HepG2 (cell line): Measurements from ENCODE around the gene EPM2A. TPM values are rescaled to one million over a fixed set of nuclear protein-coding genes. Genes with fewer than 3 reads are reported as not detected.

Experiments
- ATAC-seq: fragments of 200-7000 bp; cut with Tn5 transposase; 3 replicates; pipeline ENCODE4 v1.9.1; 2020; ENCODE audit warnings: mild to moderate bottlenecking, moderate library complexity
- BruUV-seq: library from RNA; stranded (reverse); fragments of 400-500 nt; replicated peaks from 2 replicates; lab custom pipeline; 2021; lab: Mats Ljungman, UMichigan
- CTCF ChIA-PET: fragments of 300-600 bp; formaldehyde crosslinking; extraction: SDS; loops from one replicate; lab custom pipeline; 2021; ENCODE audit warnings: low total read pairs, inconsistent platforms, low intra/inter-chr PET ratio; lab: Yijun Ruan, JAX
- POLR2A ChIA-PET: fragments of 350-600 bp; sonication (Branson Sonifier 250); formaldehyde crosslinking; loops from one replicate; lab custom pipeline; 2020; ENCODE audit warnings: antibody characterized with exemption, inconsistent platforms; lab: Yijun Ruan, JAX
- DNase-seq: peaks from one replicate; pipeline ENCODE4 v3.0.0-alpha.2; 2015; ENCODE audit warnings: low spot score
- FAIRE-seq: peaks from 3 replicates; lab custom pipeline; 2011; peaks lifted over from hg19 to GRCh38; lab: Jason Lieb, UNC
- H2AFZ ChIP-seq: one replicate; pipeline ENCODE4 v1.6.1; 2011; ENCODE audit warnings: low read length, inconsistent platforms
- H3K27ac ChIP-seq: fragments of 300-600 bp; 3 replicates; pipeline ENCODE4 v1.8.0; 2011; ENCODE audit warnings: mixed run types, mild to moderate bottlenecking, mixed read lengths, low read length, inconsistent platforms; ENCODE audit not compliant: insufficient read depth; ENCODE audit errors: extremely low read length
- H3K27me3 ChIP-seq, 2 experiments: fragments of 200-600 bp in 1 of 2; 2 replicates in 1 of 2; 3 replicates in 1 of 2; pipeline versions ENCODE4 v1.6.0 to v1.8.0; 2011; ENCODE audit warnings: low read length in 2 of 2, mild to moderate bottlenecking in 2 of 2, moderate library complexity in 2 of 2, inconsistent platforms in 1 of 2; ENCODE audit not compliant: insufficient read depth in 2 of 2, control insufficient read depth in 1 of 2
- H3K36me3 ChIP-seq, 2 experiments: fragments of 200-600 bp in 1 of 2; replicated peaks in 1 of 2; 2 replicates in 1 of 2; 3 replicates in 1 of 2; pipeline versions ENCODE4 v1.5.1 to v1.8.0; 2011; ENCODE audit warnings: low read length in 2 of 2, inconsistent platforms in 1 of 2; ENCODE audit not compliant: insufficient read depth in 2 of 2, control insufficient read depth in 1 of 2
- H3K4me1 ChIP-seq: 2 replicates; pipeline ENCODE4 v1.5.1; 2012; ENCODE audit warnings: low read length, inconsistent platforms; ENCODE audit not compliant: insufficient read depth
- H3K4me2 ChIP-seq: 2 replicates; pipeline ENCODE4 v1.6.0; 2011; ENCODE audit warnings: low read depth, low read length, inconsistent platforms
- H3K4me3 ChIP-seq, 3 experiments: fragments of 200-600 bp in 1 of 3; sonication (generic), shearing (Covaris generic) in 1 of 3; replicated peaks in 1 of 3; 2 replicates each; pipeline ENCODE4 v1.5.1; 2011 to 2016; ENCODE audit warnings: low read length in 3 of 3, inconsistent platforms in 2 of 3, low read depth in 2 of 3, mild to moderate bottlenecking in 2 of 3, control low read depth in 1 of 3, mixed read lengths in 1 of 3; ENCODE audit not compliant: insufficient read depth in 1 of 3
- H3K79me2 ChIP-seq: one replicate; pipeline ENCODE4 v1.6.1; 2011; ENCODE audit warnings: low read length, inconsistent platforms; ENCODE audit not compliant: insufficient read depth
- H3K9ac ChIP-seq: 2 replicates; pipeline ENCODE4 v1.6.0; 2011; ENCODE audit warnings: mild to moderate bottlenecking, low read depth, low read length, inconsistent platforms; ENCODE audit not compliant: insufficient read depth
- H3K9me3 ChIP-seq: 2 replicates; pipeline ENCODE4 v1.5.1; 2012; ENCODE audit warnings: mild to moderate bottlenecking, low read length
- H4K20me1 ChIP-seq: 2 replicates; pipeline ENCODE4 v1.6.0; 2011; ENCODE audit warnings: inconsistent platforms, mild to moderate bottlenecking, low read length, moderate library complexity; ENCODE audit not compliant: insufficient read depth
- FOXM1 ChIP-seq: sonication (generic); formaldehyde crosslinking; IDR thresholded peaks from 2 replicates; pipeline ENCODE4 v1.5.0; 2020; ENCODE audit warnings: missing genetic modification reagents
- GATAD1 ChIP-seq: IDR thresholded peaks from 2 replicates; pipeline ENCODE4 v1.6.1; 2016; ENCODE audit warnings: missing genetic modification reagents, missing compliant biosample characterization
- GPN1 ChIP-seq: sonication (generic); formaldehyde crosslinking; IDR thresholded peaks from 2 replicates; pipeline ENCODE4 v1.5.1; 2020; ENCODE audit warnings: missing genetic modification reagents, borderline replicate concordance
- SIN3A ChIP-seq: IDR thresholded peaks from 2 replicates; pipeline ENCODE4 v1.6.1; 2011; ENCODE audit warnings: low read depth, mild to moderate bottlenecking, control low read depth, low read length, borderline replicate concordance
- SMARCC2 ChIP-seq: fragments of 450-650 bp; IDR thresholded peaks from 2 replicates; pipeline ENCODE4 v1.6.1; 2017; ENCODE audit warnings: antibody characterized with exemption, mild to moderate bottlenecking
- ZBTB25 ChIP-seq: IDR thresholded peaks from 2 replicates; pipeline ENCODE4 v1.6.1; 2018; ENCODE audit warnings: missing genetic modification reagents
- ZMYM4 ChIP-seq: sonication (generic); formaldehyde crosslinking; IDR thresholded peaks from 2 replicates; pipeline ENCODE4 v1.8.1; 2023; ENCODE audit warnings: mild to moderate bottlenecking, missing genetic modification reagents
- ZNF138 ChIP-seq: sonication (generic); formaldehyde crosslinking; IDR thresholded peaks from 2 replicates; pipeline ENCODE4 v1.5.0; 2020; ENCODE audit warnings: mild to moderate bottlenecking, low read depth, missing genetic modification reagents
- ZNF275 ChIP-seq: sonication (generic); formaldehyde crosslinking; IDR thresholded peaks from 2 replicates; pipeline ENCODE4 v1.8.0; 2022; ENCODE audit warnings: missing genetic modification reagents, mild to moderate bottlenecking, inconsistent platforms, borderline replicate concordance
- ZSCAN5A ChIP-seq: sonication (generic); formaldehyde crosslinking; IDR thresholded peaks from 2 replicates; pipeline ENCODE4 v1.8.0; 2022; ENCODE audit warnings: mild to moderate bottlenecking, missing genetic modification reagents, borderline replicate concordance
- WGBS: methylation state at CpG from one replicate; pipeline ENCODE4 v1.1.6; 2017; ENCODE audit warnings: low lambda C conversion rate; 5-methylcytosine and 5-hydroxymethylcytosine counted together
- in situ Hi-C: cut with HindIII; loops from 2 replicates; pipeline ENCODE4 v1.10.0; 2017; ENCODE audit warnings: low pct_unique_long_range_greater_than_20kb; ENCODE audit not compliant: extremely low pct_ligation_motif_present
- intact Hi-C: fragments of 100-400 bp; cut with micrococcal nuclease; formaldehyde crosslinking; loops from one replicate; pipeline ENCODE4 v1.10.0; 2022; ENCODE audit not compliant: unreplicated experiment
- polyA plus RNA-seq, 8 experiments: library from polyadenylated mRNA; depleted of rRNA in 3 of 8; stranded (reverse) in 7 of 8; unstranded in 1 of 8; fragments of >200 nt; fragmentation: Illumina TruSeq in 4 of 8; extraction: Trizol in 4 of 8; gene quantifications; 2 replicates each; pipeline versions ENCODE4 v1.2.1 to v1.2.3, GENCODE V29; 2011 to 2016; ENCODE audit warnings: low read depth in 4 of 8, missing spikeins in 1 of 8, mixed read lengths in 1 of 8; ENCODE audit not compliant: insufficient read depth in 1 of 8
- total RNA-seq, 5 experiments: library from RNA; depleted of rRNA; stranded (reverse); fragments of >200 nt; fragmentation: Illumina TruSeq; extraction: Trizol; gene quantifications; 2 replicates each; pipeline ENCODE4 v1.2.3, GENCODE V29; 2016; ENCODE audit warnings: low read depth in 1 of 5

The EPM2A gene
- total and polyA plus RNA-seq, 2 of the 13 experiments (the other 11 are each of a cell fraction or from before 2014, with no cell fraction given), result 4.6 to 9.2 TPM

GRCh38 chr6:145713773-145714172, 21.5 kb downstream of the EPM2A start:
- POLR2A ChIA-PET, result no interaction called here
- Histone ChIP-seq H2AFZ (no peak overlapping the region), H3K27me3 (no peaks in the 10 kb centered on the region), H3K4me3 (no peak overlapping the region), H3K79me2 (no peaks in the 10 kb centered on the region), H3K9ac (no peak overlapping the region), H3K4me2 (no peak overlapping the region), H3K36me3 (no peaks in the 10 kb centered on the region), H4K20me1 (no peaks in the 10 kb centered on the region), H3K9me3 (no peaks in the 10 kb centered on the region), H3K27ac (no peak overlapping the region)
- in situ Hi-C loops (no loop called here), intact Hi-C loops (no loop called here)
- no TSS peak for BruUV-seq
- WGBS, result 64% methylated on average over 2 of the region's 2 CpGs
- ATAC-seq, result no peak
- CTCF ChIA-PET, result no interaction called here
- DNase-seq, result no peak
- TF ChIP-seq FOXM1 (CRISPR knock-in tag), result no peak
- TF ChIP-seq SIN3A, result no peak
- TF ChIP-seq ZNF138 (CRISPR knock-in tag), result no peak
- no peak for TF ChIP-seq GATAD1 (CRISPR knock-in tag)
- TF ChIP-seq SMARCC2, result no peak
- no peak for TF ChIP-seq ZSCAN5A (CRISPR knock-in tag)
- TF ChIP-seq ZBTB25 (CRISPR knock-in tag), result no peak
- no peak for TF ChIP-seq ZNF275 (CRISPR knock-in tag)
- TF ChIP-seq ZMYM4 (CRISPR knock-in tag), result no peak
- TF ChIP-seq GPN1 (CRISPR knock-in tag), result no peak
- TF ChIP-seq, all 625 proteins: peak for 0
- no peaks in the 10 kb centered on the region for H3K4me1 ChIP-seq
- no peak for FAIRE-seq
